GM12878 (cell line): ENCODE measurements around the gene GIGYF2. TPM values are rescaled to one million over a fixed set of nuclear protein-coding genes. Genes with fewer than 3 reads are reported as not detected.

Source experiments
- CUX1 ChIP-seq: IDR thresholded peaks from 2 replicates; pipeline ENCODE4 v1.6.1; 2012; ENCODE audit warnings: improper control_type of control experiment, low read depth, low read length; ENCODE audit not compliant: insufficient replicate concordance
- IRF3 ChIP-seq: fragments of 450-650 bp; IDR thresholded peaks from 2 replicates; pipeline ENCODE4 v1.6.1; 2014; ENCODE audit warnings: mild to moderate bottlenecking
- NR2C1 ChIP-seq: fragments of 450-650 bp; IDR thresholded peaks from 2 replicates; pipeline ENCODE4 v1.6.1; 2017; ENCODE audit warnings: antibody characterized with exemption, mild to moderate bottlenecking, moderate library complexity
- NR2C2 ChIP-seq: IDR thresholded peaks from 2 replicates; pipeline ENCODE4 v1.6.1; 2011; ENCODE audit warnings: borderline replicate concordance, low read depth; ENCODE audit not compliant: control insufficient read depth, insufficient read length
- polyA plus RNA-seq, 11 experiments: library from polyadenylated mRNA; depleted of rRNA in 4 of 11; unstranded in 6 of 11; stranded (reverse) in 5 of 11; fragments of >200 nt; fragmentation: Nextera tagmentation in 4 of 11; fragmentation: Illumina TruSeq in 1 of 11; extraction: Ambion mirVana in 4 of 11; extraction: Trizol in 1 of 11; gene quantifications; 1 replicate in 1 of 11; 2 replicates in 10 of 11; pipeline versions ENCODE4 v1.2.1 to v1.2.3, GENCODE V29; 2011 to 2016; ENCODE audit warnings: inconsistent platforms in 2 of 11, missing spikeins in 2 of 11, low read depth in 1 of 11
- total RNA-seq, 4 experiments: library from RNA; depleted of rRNA in 3 of 4; stranded (reverse); fragments of >200 nt in 3 of 4; fragmentation: Illumina TruSeq in 1 of 4; extraction: Trizol in 1 of 4; gene quantifications; 2 replicates each; pipeline versions ENCODE4 v1.2.1 to v1.2.3, GENCODE V29; 2013 to 2021
- TF ChIP-seq, protein P1 (sequence below): fragments of 450-650 bp; formaldehyde crosslinking; IDR thresholded peaks from 2 replicates; pipeline ENCODE4 v1.5.0; 2022; ENCODE audit warnings: mild to moderate bottlenecking, missing genetic modification characterization
- TF ChIP-seq, protein P2 (sequence below): fragments of 450-650 bp; IDR thresholded peaks from 2 replicates; pipeline ENCODE4 v1.6.1; 2016; ENCODE audit warnings: mild to moderate bottlenecking

Gene GIGYF2
- total and polyA plus RNA-seq, 10 of the 15 experiments (the other 5 are each of a cell fraction or from before 2014, with no cell fraction given): 12.2 to 47.2 (median 39.0) TPM

DNA sequence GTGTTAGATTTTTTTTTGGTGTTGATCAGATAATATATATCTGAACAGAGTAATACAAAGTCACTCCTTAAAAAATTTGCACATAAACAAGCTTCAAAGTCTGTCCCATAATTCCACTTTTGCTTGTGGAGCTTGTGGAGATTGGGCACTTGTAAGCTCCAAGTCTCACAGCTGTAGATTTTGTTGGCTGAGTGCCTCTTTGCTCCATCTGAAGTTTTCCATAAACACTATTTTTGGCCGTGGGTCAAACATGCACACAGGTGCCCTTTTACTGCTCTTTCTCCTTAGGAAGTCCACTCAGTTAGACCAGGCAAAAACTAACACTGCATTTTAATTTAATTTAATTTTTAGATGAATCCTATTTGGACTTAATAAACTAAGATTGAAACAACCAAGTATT, 82.8 kb downstream of the GIGYF2 start (continued):
- TF ChIP-seq CUX1 (no peak), NR2C1 (no peak), NR2C2 (no peak), IRF3 (no peak)
- TF ChIP-seq, protein P1, sequence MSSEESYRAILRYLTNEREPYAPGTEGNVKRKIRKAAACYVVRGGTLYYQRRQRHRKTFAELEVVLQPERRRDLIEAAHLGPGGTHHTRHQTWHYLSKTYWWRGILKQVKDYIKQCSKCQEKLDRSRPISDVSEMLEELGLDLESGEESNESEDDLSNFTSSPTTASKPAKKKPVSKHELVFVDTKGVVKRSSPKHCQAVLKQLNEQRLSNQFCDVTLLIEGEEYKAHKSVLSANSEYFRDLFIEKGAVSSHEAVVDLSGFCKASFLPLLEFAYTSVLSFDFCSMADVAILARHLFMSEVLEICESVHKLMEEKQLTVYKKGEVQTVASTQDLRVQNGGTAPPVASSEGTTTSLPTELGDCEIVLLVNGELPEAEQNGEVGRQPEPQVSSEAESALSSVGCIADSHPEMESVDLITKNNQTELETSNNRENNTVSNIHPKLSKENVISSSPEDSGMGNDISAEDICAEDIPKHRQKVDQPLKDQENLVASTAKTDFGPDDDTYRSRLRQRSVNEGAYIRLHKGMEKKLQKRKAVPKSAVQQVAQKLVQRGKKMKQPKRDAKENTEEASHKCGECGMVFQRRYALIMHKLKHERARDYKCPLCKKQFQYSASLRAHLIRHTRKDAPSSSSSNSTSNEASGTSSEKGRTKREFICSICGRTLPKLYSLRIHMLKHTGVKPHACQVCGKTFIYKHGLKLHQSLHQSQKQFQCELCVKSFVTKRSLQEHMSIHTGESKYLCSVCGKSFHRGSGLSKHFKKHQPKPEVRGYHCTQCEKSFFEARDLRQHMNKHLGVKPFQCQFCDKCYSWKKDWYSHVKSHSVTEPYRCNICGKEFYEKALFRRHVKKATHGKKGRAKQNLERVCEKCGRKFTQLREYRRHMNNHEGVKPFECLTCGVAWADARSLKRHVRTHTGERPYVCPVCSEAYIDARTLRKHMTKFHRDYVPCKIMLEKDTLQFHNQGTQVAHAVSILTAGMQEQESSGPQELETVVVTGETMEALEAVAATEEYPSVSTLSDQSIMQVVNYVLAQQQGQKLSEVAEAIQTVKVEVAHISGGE: no peak
- TF ChIP-seq, protein P2, sequence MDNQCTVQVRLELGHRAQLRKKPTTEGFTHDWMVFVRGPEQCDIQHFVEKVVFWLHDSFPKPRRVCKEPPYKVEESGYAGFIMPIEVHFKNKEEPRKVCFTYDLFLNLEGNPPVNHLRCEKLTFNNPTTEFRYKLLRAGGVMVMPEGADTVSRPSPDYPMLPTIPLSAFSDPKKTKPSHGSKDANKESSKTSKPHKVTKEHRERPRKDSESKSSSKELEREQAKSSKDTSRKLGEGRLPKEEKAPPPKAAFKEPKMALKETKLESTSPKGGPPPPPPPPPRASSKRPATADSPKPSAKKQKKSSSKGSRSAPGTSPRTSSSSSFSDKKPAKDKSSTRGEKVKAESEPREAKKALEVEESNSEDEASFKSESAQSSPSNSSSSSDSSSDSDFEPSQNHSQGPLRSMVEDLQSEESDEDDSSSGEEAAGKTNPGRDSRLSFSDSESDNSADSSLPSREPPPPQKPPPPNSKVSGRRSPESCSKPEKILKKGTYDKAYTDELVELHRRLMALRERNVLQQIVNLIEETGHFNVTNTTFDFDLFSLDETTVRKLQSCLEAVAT: no peak
